Stimulated activated naive CD8-positive, alpha-beta T cell treated with anti-CD3 and anti-CD28 coated beads, Interleukin-15, Interleukin-2, amounts not matched to agents 100 ng/mL and 50 ng/mL, for 24 hours (primary cell): ENCODE measurements around the gene UCK2.

Experiments
- H3K27ac Mint-ChIP-seq: one replicate; pipeline ENCODE4 v1.8.0; 2021; ENCODE audit warnings: mild to moderate bottlenecking, mixed read lengths
- H3K27me3 Mint-ChIP-seq: one replicate; pipeline ENCODE4 v1.8.0; 2021; ENCODE audit warnings: mixed read lengths
- H3K36me3 Mint-ChIP-seq: one replicate; pipeline ENCODE4 v1.8.0; 2021; ENCODE audit warnings: low read depth, mixed read lengths
- H3K4me1 Mint-ChIP-seq: one replicate; pipeline ENCODE4 v1.8.0; 2021; ENCODE audit warnings: low read depth, mixed read lengths
- H3K4me3 Mint-ChIP-seq: one replicate; pipeline ENCODE4 v1.8.0; 2021; ENCODE audit warnings: mild to moderate bottlenecking, mixed read lengths
- H3K9me3 Mint-ChIP-seq: one replicate; pipeline ENCODE4 v1.8.0; 2021; ENCODE audit warnings: mixed read lengths

UCK2 gene

DNA sequence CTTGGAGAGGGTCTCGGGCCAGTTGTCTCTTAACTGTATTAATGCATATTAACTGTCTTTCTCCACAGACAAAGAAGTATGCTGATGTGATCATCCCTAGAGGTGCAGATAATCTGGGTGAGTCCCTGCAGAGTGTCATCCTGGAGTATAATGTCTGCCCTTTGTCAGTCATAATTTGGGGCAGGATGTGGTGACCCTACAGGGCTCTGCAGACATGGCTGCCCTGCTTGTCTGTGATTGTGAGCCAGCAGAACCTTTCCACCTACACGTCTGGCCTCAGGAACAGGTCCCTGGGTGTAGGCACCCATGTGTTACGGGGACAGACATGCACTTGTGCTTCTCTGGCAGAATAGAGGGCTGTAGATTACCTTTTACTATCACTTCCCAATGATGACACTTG lies 78.4 kb downstream of the UCK2 start:
- no peak overlapping the region for H3K27ac Mint-ChIP-seq
- peaks cover 77% of the 10 kb centered on the region for H3K36me3 Mint-ChIP-seq
- H3K4me3 Mint-ChIP-seq = no peak overlapping the region
- no peaks in the 10 kb centered on the region for H3K27me3 Mint-ChIP-seq
- no peaks in the 10 kb centered on the region for H3K4me1 Mint-ChIP-seq
- H3K9me3 Mint-ChIP-seq = no peaks in the 10 kb centered on the region

DNA sequence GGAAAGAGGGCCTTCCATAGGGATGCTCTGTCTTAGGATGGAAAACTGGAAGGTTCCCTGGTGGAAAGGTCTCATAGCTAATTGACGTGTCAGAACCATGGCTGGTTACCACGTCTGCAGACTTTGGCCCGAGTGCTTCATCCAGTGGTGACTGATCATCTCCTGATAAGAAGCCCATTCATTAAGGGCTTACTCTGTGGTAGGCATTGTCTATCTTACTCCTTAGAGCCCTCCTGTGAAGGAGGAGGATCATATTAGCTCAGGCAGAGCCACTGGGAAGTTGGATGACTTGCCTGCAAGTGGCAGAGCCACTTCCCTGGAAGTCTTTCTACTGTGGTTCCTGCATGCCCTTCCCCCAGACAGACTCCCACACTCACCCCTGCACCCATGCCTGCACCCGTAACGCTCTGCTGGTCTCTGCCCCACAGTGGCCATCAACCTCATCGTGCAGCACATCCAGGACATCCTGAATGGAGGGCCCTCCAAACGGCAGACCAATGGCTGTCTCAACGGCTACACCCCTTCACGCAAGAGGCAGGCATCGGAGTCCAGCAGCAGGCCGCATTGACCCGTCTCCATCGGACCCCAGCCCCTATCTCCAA lies 79.9 kb downstream of the UCK2 start:
- Mint-ChIP-seq H3K36me3 (peaks cover 69% of the 10 kb centered on the region), H3K4me3 (no peak overlapping the region), H3K27ac (no peak overlapping the region), H3K27me3 (no peaks in the 10 kb centered on the region), H3K9me3 (no peaks in the 10 kb centered on the region), H3K4me1 (no peaks in the 10 kb centered on the region)

- Mint-ChIP-seq H3K36me3 (peaks cover 38% of the 10 kb centered on the region), H3K27me3 (no peaks in the 10 kb centered on the region), H3K4me3 (no peak overlapping the region), H3K9me3 (no peaks in the 10 kb centered on the region), H3K4me1 (peaks cover 3% of the 10 kb centered on the region), H3K27ac (no peak overlapping the region)
Observed at GRCh38 chr1:165910764-165911421, 83.5 kb downstream of the UCK2 start.

DNA sequence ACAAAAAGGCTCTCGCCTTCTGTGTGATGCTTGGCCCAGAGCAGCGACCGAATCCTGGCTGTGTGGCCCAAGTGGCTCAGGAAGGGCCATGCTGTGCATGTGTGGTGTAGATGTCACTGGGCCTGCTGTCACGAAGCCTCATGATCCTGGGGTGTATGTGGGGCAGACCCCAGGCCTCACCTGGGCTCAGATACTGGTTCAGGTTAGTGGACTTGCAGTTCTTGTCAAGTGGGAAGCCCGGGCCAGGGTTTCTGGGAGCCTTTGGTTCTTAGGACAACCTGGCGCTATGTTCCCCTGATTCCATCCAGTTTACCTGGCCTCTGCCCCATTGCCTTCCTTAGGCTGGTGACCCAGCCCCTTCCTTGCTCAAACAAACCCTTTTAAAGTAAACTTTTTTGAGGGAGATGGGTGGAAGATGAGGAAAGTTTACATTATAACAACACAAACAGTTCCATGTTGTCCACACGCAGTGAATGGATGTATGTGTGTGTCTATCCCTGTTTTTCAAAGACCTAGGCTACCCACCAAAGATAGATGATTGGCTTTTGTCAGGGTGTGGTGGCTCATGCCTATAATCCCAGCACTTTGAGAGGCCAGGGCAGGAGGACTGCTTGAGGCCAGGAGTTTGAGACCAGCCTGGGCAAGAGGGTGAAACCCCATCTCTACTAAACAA lies 84.3 kb downstream of the UCK2 start:
- Mint-ChIP-seq H3K27ac (no peak overlapping the region), H3K36me3 (peaks cover 33% of the 10 kb centered on the region), H3K27me3 (no peaks in the 10 kb centered on the region), H3K9me3 (no peaks in the 10 kb centered on the region), H3K4me3 (no peak overlapping the region), H3K4me1 (peaks cover 3% of the 10 kb centered on the region)

GRCh38 chr1:165912638-165913037 lies 85.2 kb downstream of the UCK2 start:
- no peaks in the 10 kb centered on the region for H3K27me3 Mint-ChIP-seq
- H3K36me3 Mint-ChIP-seq = peaks cover 24% of the 10 kb centered on the region
- H3K27ac Mint-ChIP-seq = no peak overlapping the region
- no peak overlapping the region for H3K4me3 Mint-ChIP-seq
- no peaks in the 10 kb centered on the region for H3K9me3 Mint-ChIP-seq
- peaks cover 3% of the 10 kb centered on the region for H3K4me1 Mint-ChIP-seq

- Mint-ChIP-seq H3K9me3 (no peaks in the 10 kb centered on the region), H3K27ac (no peak overlapping the region), H3K27me3 (no peaks in the 10 kb centered on the region), H3K4me3 (no peak overlapping the region), H3K4me1 (peaks cover 3% of the 10 kb centered on the region), H3K36me3 (peaks cover 8% of the 10 kb centered on the region)
Observed at GRCh38 chr1:165914136-165914798, 86.9 kb downstream of the UCK2 start.

DNA sequence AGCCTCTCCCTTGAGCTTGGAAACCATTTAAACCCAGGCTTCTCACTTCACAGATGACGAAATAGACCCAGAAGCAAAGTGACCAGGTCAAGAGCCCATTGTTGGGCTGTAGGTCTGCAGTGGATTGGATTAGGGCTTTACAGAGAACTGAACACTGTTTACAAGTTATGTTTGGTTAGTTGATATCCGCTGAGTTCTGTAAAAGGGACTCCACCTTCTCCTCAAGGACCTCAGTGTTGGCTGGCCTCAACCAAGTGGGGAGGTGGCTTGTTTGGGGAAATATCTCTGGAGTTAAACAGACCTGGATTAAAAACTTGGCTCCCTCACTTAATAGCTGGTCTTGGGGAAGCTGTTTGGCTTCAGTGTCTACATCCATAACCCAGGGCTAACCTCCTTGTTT lies 88.1 kb downstream of the UCK2 start:
- H3K36me3 Mint-ChIP-seq = peaks cover 1% of the 10 kb centered on the region
- H3K9me3 Mint-ChIP-seq = no peaks in the 10 kb centered on the region
- no peak overlapping the region for H3K4me3 Mint-ChIP-seq
- no peaks in the 10 kb centered on the region for H3K27me3 Mint-ChIP-seq
- peaks cover 3% of the 10 kb centered on the region for H3K4me1 Mint-ChIP-seq
- no peak overlapping the region for H3K27ac Mint-ChIP-seq

GRCh38 chr1:165915932-165916348 lies 88.5 kb downstream of the UCK2 start:
- peaks cover 3% of the 10 kb centered on the region for H3K4me1 Mint-ChIP-seq
- no peaks in the 10 kb centered on the region for H3K27me3 Mint-ChIP-seq
- no peak overlapping the region for H3K4me3 Mint-ChIP-seq
- no peaks in the 10 kb centered on the region for H3K9me3 Mint-ChIP-seq
- H3K27ac Mint-ChIP-seq = no peak overlapping the region
- no peaks in the 10 kb centered on the region for H3K36me3 Mint-ChIP-seq

DNA sequence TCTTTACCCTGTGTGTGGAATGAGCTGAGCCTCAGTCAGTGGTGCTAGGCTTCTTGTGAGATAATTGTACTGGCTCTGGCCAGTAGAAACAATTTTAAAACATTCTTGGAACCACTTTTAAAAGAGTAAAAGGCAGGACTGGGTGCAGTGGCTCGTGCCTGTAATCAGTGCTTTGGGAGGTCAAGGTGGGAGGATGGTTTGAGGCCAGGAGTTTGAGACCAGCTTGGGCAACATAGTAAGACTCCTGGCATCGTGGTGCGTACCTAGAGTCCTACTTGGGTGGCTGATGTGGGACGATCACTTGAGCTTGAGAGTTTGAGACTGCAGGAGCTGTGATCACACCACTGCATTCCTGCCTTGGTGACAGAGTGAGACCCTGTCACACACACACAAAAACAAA lies 89.8 kb downstream of the UCK2 start:
- Mint-ChIP-seq H3K27me3 (no peaks in the 10 kb centered on the region), H3K4me1 (peaks cover 3% of the 10 kb centered on the region), H3K4me3 (no peak overlapping the region)

GRCh38 chr1:165924117-165924516 lies 96.7 kb downstream of the UCK2 start:
- H3K4me3 Mint-ChIP-seq = no peak overlapping the region
- no peaks in the 10 kb centered on the region for H3K4me1 Mint-ChIP-seq
- H3K9me3 Mint-ChIP-seq = no peaks in the 10 kb centered on the region
- H3K36me3 Mint-ChIP-seq = no peaks in the 10 kb centered on the region
- H3K27ac Mint-ChIP-seq = no peak overlapping the region
- H3K27me3 Mint-ChIP-seq = peaks cover 38% of the 10 kb centered on the region

More for the DNA sequence above, 89.8 kb downstream of the UCK2 start:
- Mint-ChIP-seq H3K27ac (no peak overlapping the region), H3K9me3 (no peaks in the 10 kb centered on the region), H3K36me3 (no peaks in the 10 kb centered on the region)

- Mint-ChIP-seq H3K9me3 (no peaks in the 10 kb centered on the region), H3K27ac (no peak overlapping the region), H3K36me3 (no peaks in the 10 kb centered on the region), H3K4me3 (no peak overlapping the region), H3K27me3 (peaks cover 44% of the 10 kb centered on the region), H3K4me1 (no peaks in the 10 kb centered on the region)
Observed at GRCh38 chr1:165925498-165926079, 98.2 kb downstream of the UCK2 start.

DNA sequence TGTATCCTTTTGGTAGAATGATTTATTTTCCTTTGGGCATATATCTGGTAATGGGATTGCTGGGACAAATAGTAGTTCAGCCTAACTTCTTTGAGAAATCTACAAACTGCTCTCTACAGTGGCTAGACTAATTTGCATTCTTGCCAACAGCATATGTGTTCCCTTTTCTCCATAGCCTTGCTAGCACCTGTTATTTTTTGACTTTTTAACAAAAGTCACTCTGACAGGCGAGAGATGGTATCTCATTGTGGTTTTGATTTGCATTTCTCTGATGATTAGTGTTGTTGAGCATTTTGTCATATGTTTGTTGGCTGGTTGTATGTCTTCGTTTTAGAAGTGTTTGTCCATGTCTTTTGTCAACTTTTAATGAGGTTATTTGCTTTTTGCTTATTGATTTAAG lies 99.8 kb downstream of the UCK2 start:
- no peak overlapping the region for H3K4me3 Mint-ChIP-seq
- H3K36me3 Mint-ChIP-seq = no peaks in the 10 kb centered on the region
- H3K4me1 Mint-ChIP-seq = no peaks in the 10 kb centered on the region
- peaks cover 45% of the 10 kb centered on the region for H3K27me3 Mint-ChIP-seq
- no peaks in the 10 kb centered on the region for H3K9me3 Mint-ChIP-seq
- H3K27ac Mint-ChIP-seq = no peak overlapping the region

DNA sequence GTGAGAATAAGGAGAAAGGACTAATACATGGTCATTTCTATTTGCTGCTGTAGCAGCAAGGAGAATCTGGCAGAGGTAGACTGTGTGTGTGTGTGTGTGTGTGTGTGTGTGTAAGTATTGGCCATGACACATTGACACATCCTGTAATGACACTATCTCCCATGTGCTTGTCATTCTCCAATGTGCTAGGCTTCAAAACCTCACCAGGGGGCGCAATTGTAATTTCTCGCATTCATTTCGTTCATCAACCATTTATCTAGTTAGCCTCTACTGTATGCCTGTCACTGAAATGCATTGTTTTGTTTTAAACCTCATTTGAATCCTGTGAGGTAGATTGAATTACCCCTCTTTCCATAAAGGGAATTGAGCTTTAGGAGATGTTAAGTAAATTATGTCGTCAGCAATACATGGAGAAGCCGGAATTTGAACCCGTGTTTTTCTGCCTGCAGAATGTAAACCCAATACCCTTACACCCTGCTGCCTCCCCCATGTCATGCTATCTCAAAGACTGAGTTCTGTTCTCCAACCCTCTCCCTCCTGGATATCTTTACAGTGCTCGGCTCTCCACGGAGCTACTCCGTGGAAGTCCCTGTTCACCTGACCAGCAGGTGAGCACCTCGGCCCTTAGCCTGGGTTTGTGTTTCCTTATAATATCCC lies 100.8 kb downstream of the UCK2 start:
- Mint-ChIP-seq H3K27ac (no peak overlapping the region), H3K9me3 (no peaks in the 10 kb centered on the region), H3K27me3 (peaks cover 38% of the 10 kb centered on the region), H3K4me3 (no peak overlapping the region), H3K4me1 (no peaks in the 10 kb centered on the region), H3K36me3 (no peaks in the 10 kb centered on the region)

DNA sequence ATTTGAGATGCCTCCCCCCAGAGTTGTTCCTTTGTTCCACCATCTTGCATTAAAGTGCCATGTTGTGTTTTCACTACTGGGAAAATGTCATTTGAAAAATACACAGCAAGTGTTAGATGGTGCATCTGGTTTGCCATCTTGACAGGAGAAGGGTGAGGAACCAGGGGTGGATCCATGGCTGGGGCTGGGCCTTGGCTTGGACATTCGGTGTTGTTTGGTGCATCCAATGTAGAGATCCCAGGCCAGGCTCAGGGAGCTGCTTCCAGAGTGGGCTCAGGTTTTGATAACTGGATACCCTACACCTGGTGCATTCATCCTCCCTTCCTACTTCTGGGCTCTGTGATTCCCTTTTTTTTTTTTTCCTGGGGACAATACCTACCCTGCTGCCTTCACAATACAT lies 103.5 kb downstream of the UCK2 start:
- no peaks in the 10 kb centered on the region for H3K4me1 Mint-ChIP-seq
- no peak overlapping the region for H3K27ac Mint-ChIP-seq
- H3K9me3 Mint-ChIP-seq = no peaks in the 10 kb centered on the region
- H3K27me3 Mint-ChIP-seq = peaks cover 23% of the 10 kb centered on the region
- no peak overlapping the region for H3K4me3 Mint-ChIP-seq
- no peaks in the 10 kb centered on the region for H3K36me3 Mint-ChIP-seq
